OCI-LY3 (cell line): ENCODE results near the gene PMVK.
A peak's percentile ranks its signal among the peaks of the same experiment; 100 is the strongest.

Source experiments
- CTCF ChIP-seq: fragments of 200-600, 300-600 bp; sonication (generic); IDR thresholded peaks from 2 replicates; pipeline ENCODE4 v1.5.1; 2014; ENCODE audit warnings: antibody characterized with exemption, low read length, low read depth
- EZH2phosphoT487 ChIP-seq: fragments of 200-600 bp; shearing (Covaris generic); IDR thresholded peaks from 2 replicates; pipeline ENCODE4 v1.6.1; 2018; ENCODE audit warnings: antibody characterized with exemption, mixed run types, low read depth

GRCh38 chr1:154961207-154962155, 25.0 kb upstream of the PMVK start, which contains the start of gene PYGO2:
- peak; percentile 84 for TF ChIP-seq CTCF
- no peak for TF ChIP-seq EZH2phosphoT487
